H1 (cell line): ENCODE results near the gene NSD2. TPM values are rescaled to one million over a fixed set of nuclear protein-coding genes. Genes with fewer than 3 reads are reported as not detected.

Source experiments
- BCL11A ChIP-seq, 2 experiments: IDR thresholded peaks; one replicate each; pipeline ENCODE4 v1.6.1; 2011; ENCODE audit warnings: low read depth in 2 of 2, low read length in 2 of 2, mild to moderate bottlenecking in 2 of 2
- polyA plus RNA-seq, 7 experiments: library from polyadenylated mRNA; depleted of rRNA in 3 of 7; stranded (reverse) in 5 of 7; unstranded in 2 of 7; fragments of >200 nt in 5 of 7; fragments of 200-250 nt in 2 of 7; gene quantifications; 1 replicate in 5 of 7; 2 replicates in 1 of 7; 4 replicates in 1 of 7; pipeline versions ENCODE4 v1.2.1 to v1.2.3, GENCODE V29; 2011 to 2013; ENCODE audit warnings: missing spikeins in 2 of 7, mixed read lengths in 2 of 7
- total RNA-seq: library from RNA; stranded (reverse); fragmentation: NEBNext Ultra II Directional; extraction: Animal tissue kit (Norgen Biotek cat#: 25700); gene quantifications from 2 replicates; pipeline ENCODE4 v1.2.1, GENCODE V29; 2021

The NSD2 gene
- total and polyA plus RNA-seq, 2 of the 8 experiments (the other 6 are each of a cell fraction or from before 2014, with no cell fraction given): 26.7 to 129 TPM

GRCh38 chr4:1821679-1822567 is 49.3 kb upstream of the NSD2 start (continued):
- TF ChIP-seq BCL11A (IDR thresholded peaks at IDR 0.05; ENCODE audit: low read depth in 2 of 2, low read length in 2 of 2): no peak
- TF ChIP-seq, all 59 proteins: peak for 0
